ENCODE measurements around the gene KDM2B.

DNA sequence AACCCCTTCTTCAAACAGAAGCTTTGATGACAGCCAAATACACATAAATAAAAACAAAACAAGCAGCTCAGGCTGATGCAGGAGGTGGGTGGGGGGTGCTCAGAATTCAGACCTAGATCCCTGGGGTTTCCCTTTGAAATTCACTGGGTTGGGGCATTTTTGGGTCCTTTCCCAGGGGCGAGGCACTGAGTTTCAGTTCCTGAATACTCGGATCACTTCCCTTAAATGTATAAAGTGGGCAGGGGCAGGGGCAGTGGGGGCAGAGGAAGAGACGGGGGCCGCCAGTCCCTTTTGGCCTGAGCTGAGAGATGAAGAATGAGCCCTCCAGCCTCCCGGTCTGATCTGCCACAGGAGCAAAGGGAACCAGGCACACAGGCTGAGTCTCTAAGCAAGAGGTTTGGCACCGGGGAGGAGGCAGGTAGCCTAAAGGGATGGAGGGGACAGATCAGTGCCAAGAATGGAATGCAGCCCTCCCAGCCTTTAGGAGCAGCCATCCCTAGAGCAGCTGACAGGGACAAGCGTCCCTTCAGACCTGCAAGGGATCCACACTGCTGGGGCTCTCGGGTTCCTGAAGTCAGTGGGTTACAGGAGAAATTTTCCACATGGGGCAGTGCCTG lies 20.3 kb downstream of the KDM2B start:
- TF ChIP-seq, protein P1, sequence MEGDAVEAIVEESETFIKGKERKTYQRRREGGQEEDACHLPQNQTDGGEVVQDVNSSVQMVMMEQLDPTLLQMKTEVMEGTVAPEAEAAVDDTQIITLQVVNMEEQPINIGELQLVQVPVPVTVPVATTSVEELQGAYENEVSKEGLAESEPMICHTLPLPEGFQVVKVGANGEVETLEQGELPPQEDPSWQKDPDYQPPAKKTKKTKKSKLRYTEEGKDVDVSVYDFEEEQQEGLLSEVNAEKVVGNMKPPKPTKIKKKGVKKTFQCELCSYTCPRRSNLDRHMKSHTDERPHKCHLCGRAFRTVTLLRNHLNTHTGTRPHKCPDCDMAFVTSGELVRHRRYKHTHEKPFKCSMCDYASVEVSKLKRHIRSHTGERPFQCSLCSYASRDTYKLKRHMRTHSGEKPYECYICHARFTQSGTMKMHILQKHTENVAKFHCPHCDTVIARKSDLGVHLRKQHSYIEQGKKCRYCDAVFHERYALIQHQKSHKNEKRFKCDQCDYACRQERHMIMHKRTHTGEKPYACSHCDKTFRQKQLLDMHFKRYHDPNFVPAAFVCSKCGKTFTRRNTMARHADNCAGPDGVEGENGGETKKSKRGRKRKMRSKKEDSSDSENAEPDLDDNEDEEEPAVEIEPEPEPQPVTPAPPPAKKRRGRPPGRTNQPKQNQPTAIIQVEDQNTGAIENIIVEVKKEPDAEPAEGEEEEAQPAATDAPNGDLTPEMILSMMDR (conservative IDR thresholded peaks at IDR 0.05): no peak
- no peak for TF ChIP-seq EZH2 (IDR thresholded peaks at IDR 0.05; ENCODE audit: low read depth)
